T-helper 22 cell (primary cell): Measurements from ENCODE around the gene OR8K1.

Experiments
- DNase-seq: peaks from one replicate; pipeline ENCODE4 v3.0.0-alpha.2; 2020; ENCODE audit warnings: low read depth

OR8K1 gene

GRCh38 chr11:56345739-56346138, at the start of gene OR8K1:
Gene OR8K1 (plus strand): TSS chr11:56346039. CDS start chr11:56346039, 0 bp downstream.
- no peak for DNase-seq

DNA sequence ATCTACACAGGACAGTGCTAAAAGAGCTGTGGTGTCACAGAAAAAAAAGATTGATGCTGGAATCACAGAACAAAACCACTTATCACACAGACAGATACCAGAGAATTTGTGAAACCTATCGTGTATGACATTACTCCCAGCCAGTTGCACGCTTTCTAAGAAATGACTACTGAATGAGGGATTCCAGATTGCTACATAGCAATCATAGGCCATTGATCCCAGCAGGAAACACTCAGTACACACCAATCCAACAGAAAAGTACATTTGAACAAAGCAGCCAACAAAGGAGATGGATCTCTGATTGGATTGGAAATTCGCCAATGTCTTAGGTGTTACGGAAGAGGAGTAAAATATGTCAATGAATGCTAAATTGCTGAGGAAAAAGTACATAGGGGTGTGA, 48.9 kb upstream of the OR8K1 start:
- DNase-seq, result no peak

DNA sequence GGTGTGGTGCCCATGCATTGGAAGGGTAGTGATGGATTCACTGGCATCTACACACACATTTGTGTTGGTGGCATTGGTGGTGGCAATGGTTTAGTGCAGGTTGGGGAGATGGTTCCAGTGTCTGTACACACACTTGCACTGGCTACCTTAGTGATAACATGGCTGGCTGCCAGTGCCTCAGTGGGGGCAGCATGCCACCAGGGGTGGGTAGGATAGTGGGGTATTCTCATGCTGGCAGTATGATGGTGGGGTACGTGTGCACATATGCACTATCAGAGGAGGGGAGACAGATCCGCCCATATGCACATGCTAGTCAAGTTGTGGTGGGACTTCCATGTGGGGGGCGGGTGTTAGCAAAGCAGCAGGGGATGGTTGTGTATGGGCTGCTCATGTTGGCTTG, 38.0 kb upstream of the OR8K1 start:
- no peak for DNase-seq

GRCh38 chr11:56314844-56315243, 31.0 kb upstream of the OR8K1 start, which contains the start of gene OR8K3:
Gene OR8K3 (plus strand): TSS chr11:56315144. CDS start chr11:56318307, 3,163 bp downstream.
- no peak for DNase-seq

- no peak for DNase-seq
Measured at GRCh38 chr11:56331861-56332491, 13.9 kb upstream of the OR8K1 start.

DNA sequence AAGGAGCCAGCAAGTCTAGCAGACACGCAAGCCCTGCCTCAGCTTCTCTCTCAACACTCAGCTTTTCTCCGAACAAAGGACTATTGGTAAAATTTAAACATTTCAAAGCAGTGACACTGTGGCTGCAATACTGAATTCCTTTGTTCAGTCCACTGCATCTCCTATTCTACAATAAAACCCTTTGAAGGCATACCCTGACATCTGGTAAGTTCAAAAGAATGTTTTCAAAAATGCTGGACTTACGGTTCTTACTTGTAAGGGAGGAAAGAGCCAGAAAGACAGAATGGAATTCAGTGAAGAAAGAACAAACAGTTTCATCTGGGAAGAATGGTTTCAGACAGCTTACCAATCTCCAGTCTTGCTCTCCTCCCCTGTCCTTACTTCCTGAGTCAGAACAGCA, 12.7 kb upstream of the OR8K1 start:
- no peak for DNase-seq

GRCh38 chr11:56340289-56340688, 5.5 kb upstream of the OR8K1 start:
- DNase-seq, result no peak

DNA sequence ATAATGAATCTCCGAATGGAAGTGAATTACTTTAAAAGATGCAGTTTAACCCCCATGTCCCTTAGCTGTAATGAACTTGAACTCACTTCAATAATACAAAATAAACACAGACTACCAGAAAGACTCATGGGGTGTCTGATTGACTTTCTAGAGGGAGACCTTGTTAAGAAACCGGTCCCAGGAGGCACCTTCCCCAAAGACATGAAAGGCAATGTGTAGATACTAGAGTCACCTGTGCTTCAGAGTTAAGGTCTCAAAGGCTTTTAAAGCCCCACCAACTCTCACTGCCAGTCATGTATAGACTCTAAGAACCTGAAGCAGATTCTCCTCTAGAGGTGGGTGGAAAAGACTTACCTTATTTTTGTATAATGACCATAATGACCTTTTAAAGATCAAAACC, 8.2 kb downstream of the OR8K1 start, which contains the start of gene OR8J1:
OR8J1 (plus strand) TSS at position 301 of the 400 bp plus-strand sequence. CDS start 5,956 bp downstream, outside the sequence.
- no peak for DNase-seq

DNA sequence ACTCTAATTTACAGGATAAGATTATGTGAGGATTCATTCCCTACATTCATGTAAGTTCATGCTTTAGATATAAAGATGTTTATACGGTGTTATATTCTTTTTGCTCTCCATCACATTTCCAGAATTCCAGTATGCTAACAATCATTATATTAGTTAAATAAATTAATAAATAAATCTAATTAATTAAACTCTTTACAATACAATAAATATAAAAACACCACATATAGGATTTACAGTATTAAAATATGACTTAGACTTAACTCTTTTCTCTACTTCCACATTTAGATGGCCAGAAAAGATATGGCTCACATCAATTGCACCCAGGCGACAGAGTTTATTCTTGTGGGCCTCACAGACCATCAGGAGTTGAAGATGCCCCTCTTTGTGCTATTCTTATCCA, 29.5 kb downstream of the OR8K1 start, which contains the start of gene OR8U1:
OR8U1 (plus strand) TSS at position 301 of the 400 bp plus-strand sequence; CDS start at position 301, 0 bp downstream.
- no peak for DNase-seq

- no peak for DNase-seq
Measured at GRCh38 chr11:56380120-56380519, 34.3 kb downstream of the OR8K1 start.

GRCh38 chr11:56394381-56394780, 48.5 kb downstream of the OR8K1 start:
- no peak for DNase-seq

DNA sequence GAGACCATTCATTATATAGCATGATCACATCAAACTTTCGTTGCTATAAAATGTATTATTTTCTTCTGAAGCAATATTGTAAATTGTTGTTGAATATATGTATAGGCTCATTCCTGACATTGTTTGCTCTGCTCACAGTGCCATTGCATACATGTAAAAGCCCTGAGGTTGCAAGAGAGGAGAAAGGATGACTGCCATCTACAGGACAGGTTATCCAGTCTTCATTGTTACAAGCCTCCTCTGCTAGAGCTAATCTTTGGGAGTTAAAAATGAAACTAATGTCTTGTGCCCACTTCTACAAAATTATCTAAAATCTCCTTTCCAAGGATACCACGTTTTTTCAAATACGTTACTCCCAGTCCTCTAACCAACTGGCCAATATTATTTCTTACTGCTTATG, 50.2 kb downstream of the OR8K1 start:
- no peak for DNase-seq
